ENCODE measurements around the gene SLC1A4.
"Not testable (repeated sequence)": the region's sequence is repeated elsewhere in the genome, so short reads cannot be mapped to it uniquely, and the experiment has no call there.

Gene SLC1A4

DNA sequence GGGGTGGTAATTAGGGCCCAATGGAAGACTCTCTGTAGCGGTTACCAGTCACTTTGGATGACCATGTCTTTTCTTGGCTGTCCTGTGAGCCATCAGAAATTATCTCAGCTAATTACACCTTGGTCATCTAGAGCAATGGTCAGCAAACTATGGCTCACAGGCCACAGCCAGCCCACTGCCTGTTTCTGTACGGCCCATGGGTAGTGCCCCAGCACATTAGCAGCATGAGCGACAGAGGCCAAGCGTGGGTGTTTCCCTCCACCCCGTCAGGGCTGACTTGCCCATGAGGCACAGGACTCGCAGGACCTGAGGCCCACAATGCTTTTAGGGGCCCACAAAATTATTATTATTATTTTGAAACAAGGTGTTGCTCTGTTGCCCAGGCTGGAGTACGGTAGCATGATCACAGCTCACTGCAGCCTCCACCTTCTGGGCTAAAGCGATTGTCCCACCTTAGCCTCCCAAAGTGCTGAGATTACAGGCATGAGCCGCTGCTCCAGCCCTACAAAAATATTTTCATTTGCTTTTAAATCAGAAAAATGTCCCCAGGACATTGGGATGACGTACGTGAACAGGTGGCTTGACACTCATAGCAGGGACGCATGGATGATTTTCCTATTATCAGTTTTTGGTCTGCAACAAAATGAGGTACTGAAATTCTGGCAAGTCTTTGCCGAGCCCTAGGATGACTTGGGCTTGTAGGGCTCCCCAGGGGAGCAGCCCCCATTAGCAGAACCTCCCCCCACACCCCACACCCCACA lies 37.7 kb downstream of the SLC1A4 start:
- H3K27ac ChIP-seq, result no peak overlapping the region
- TF ChIP-seq, protein P1, sequence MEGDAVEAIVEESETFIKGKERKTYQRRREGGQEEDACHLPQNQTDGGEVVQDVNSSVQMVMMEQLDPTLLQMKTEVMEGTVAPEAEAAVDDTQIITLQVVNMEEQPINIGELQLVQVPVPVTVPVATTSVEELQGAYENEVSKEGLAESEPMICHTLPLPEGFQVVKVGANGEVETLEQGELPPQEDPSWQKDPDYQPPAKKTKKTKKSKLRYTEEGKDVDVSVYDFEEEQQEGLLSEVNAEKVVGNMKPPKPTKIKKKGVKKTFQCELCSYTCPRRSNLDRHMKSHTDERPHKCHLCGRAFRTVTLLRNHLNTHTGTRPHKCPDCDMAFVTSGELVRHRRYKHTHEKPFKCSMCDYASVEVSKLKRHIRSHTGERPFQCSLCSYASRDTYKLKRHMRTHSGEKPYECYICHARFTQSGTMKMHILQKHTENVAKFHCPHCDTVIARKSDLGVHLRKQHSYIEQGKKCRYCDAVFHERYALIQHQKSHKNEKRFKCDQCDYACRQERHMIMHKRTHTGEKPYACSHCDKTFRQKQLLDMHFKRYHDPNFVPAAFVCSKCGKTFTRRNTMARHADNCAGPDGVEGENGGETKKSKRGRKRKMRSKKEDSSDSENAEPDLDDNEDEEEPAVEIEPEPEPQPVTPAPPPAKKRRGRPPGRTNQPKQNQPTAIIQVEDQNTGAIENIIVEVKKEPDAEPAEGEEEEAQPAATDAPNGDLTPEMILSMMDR (IDR thresholded peaks at IDR 0.05), result no peak
- TF ChIP-seq ZFX (IDR thresholded peaks at IDR 0.05; ENCODE audit: borderline replicate concordance), result no peak

DNA sequence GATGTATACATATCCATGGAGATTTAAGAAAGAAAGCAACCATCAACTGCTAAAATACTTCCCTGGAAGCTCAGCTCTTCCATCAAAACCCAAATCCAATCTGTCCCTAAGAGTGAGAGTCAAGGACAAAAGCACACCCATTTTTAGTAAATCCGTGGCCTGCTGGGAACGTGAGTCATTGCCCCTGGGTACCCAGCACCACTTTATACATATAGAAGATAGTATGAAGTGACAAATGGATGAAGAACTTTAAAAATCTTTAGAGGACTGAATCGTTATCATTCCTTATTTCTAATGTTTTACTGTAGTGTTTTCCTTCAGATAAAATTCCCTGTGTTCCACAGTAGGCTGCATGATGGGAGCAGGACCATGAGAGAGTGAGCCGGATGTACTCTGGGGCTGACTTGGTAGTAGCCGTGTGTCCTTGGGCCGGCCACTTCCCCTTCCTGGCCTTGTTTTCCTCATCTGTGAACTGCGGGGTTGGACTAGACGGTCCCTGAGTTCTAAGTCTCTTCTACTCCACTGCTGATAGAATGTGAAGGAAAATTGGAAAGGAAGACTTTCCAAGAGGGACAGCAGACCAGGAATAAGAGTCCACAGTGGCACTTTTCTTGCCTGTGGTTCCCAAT lies 38.5 kb downstream of the SLC1A4 start:
- no peak for TF ChIP-seq ZFX (IDR thresholded peaks at IDR 0.05; ENCODE audit: borderline replicate concordance)
- TF ChIP-seq, protein P1 (IDR thresholded peaks at IDR 0.05), result no peak
- no peak overlapping the region for H3K27ac ChIP-seq

DNA sequence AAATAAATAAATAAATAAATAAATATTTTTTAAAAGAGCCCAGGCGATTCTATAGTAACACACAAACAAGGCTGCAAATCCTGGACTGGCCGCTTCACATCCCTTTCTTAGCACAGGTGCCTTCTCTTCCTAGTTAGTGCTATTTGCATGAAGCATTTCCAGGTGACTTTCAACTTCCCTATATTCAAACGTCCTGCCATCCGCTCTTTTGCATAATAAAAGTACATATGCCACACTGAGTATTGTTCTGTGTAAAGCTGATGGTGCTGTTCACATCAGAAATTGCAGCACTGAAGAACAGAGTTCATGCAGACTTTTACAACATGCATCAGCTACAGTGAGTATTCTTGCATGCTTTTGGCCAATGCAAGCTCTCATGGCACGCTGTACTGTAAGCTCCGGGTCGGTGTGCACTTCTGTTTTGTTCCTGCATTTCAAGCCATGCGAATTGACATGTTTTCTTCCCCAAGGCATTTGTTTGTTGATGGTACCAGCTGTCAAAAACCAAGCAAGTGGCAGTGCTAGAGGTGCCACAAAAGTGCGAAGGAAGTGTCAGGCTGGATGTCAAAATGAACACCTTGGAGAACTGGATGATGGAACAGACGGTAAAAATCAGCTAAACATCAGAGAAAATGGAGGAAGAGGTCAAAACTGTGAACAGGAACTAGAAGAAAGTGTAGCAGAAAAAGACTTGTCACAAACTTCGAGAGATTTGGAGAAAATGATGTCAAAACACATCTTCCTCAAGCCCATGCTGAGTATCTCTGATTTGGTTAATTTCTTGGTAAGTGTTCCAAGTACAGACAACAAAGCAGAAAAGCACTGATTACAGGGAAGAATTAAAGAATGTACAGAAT lies 41.5 kb downstream of the SLC1A4 start:
- H3K27ac ChIP-seq, result no peak overlapping the region
- no peak for TF ChIP-seq ZFX (IDR thresholded peaks at IDR 0.05; ENCODE audit: borderline replicate concordance)

DNA sequence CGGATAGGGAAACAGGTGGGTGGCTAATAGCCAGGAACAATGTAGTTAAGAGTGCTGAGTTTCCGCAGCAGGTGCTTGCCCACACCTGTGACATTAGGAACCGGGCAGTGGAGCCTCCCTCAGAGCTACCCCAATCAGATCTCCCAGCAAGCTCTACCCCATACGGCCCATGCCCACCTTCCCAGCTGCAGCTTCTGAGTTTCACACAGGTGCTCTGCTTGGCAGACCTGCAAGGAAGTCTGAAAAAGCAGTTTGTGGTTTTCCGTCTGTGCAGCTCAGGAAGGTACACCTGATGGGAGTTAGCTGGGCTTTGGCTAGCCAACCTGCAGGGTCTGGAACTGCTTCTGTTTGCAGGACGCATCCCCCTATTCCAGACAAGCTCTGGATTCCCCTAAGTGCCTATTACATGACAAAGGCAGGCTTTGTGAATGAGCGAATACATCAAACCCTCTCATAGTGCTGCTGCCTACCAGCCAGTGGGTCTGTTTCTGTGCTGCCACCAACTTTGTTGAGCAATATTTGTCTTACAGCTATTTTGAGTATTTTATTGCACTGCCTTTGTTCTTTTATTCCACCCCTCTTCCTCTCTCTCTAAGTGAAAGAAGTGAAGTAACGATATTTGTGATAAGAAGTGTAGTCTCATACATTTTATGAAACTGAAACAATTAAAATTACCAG lies 42.3 kb downstream of the SLC1A4 start:
- H3K27ac ChIP-seq, result no peak overlapping the region
- no peak for TF ChIP-seq ZFX (IDR thresholded peaks at IDR 0.05; ENCODE audit: borderline replicate concordance)

DNA sequence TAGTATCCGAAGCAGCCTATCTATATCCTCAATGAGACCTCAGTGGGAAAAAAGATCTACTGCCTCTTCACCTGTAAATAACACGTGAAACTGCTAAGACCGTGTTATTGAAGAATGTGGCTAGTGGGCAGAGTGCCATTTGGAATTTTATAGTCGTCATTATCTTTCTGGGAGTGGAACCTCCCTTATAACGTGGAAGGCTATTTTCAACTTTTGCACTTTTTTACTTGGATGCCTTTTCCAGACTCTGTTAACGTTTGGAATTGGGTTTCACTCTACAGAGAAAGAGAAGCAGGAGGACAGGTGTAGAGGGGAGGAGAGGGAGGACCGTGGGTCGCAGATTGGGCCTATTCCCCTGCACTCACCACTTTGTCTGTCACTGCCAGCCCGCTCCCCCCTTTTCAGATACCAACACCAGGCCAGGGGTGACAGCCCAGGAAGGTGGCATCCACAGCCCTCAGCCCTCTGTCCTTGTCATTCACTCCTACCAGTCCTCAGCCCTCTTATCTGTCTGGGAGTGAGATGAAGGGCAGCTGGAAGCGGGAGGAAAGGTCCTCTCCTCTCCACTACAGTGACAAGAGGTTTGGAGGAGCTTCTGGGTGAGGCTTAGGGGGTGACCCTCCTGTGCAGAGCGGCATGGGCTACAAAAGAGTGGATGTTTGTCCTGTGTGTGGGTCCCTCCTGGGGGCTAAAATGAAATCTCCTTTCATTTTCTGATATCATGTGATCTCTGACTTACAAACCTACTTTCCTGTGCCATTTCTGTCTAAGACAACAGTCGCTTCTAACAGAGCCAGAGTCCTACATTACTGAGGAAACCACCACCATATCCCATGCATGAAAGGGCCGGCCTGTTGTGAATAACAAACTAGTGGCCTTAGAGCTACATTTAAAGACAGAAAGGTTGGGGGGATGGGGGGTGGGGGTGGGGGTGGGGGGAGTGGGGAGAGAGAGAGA lies 43.1 kb downstream of the SLC1A4 start:
- TF ChIP-seq, protein P1 (IDR thresholded peaks at IDR 0.05), result no peak
- no peak for TF ChIP-seq ZFX (IDR thresholded peaks at IDR 0.05; ENCODE audit: borderline replicate concordance)

DNA sequence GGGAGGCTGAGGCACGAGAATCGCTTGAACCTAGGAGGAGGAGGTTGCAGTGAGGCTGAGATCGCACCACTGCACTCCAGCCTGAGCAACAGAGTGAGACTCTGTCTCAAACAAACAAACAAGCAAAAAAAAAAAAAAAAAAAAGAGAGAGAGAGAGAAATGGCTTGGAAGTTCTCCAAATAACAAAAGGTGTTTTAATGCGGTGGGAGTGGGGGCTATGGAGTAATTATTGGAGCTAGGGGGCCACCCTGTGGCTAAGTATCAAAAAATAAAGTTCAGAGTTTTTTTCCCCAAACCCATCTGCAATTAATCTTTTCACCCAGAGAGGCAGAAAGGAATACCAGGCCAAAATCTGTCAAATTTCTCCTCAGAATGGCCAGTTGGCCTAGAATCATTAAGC lies 44.0 kb downstream of the SLC1A4 start:
- TF ChIP-seq, protein P1 (IDR thresholded peaks at IDR 0.05), result no peak
- TF ChIP-seq ZFX (IDR thresholded peaks at IDR 0.05; ENCODE audit: borderline replicate concordance), result no peak
- no peak overlapping the region for H3K27ac ChIP-seq

More for the DNA sequence above, 43.1 kb downstream of the SLC1A4 start:
- no peak overlapping the region for H3K27ac ChIP-seq

DNA sequence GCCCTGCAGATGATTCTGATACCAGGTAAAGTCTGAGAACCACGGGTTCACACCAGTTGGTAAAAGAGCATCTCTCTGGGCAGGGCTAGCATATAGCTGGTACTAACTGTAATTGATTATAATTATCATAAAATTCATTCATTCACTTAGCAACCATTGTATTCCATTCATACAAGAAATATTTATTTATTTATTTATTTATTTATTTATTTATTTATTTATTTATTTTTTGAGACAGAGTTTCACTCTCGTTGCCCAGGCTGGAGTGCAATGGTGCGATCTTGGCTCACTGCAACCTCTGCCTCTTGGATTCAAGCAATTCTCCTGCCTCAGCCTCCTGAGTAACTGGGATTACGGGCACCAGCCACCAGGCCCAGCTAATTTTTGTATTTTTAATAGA lies 44.5 kb downstream of the SLC1A4 start:
- H3K27ac ChIP-seq, result not testable (repeated sequence)
